Hematopoietic multipotent progenitor cell treated with erythropoietin and hydrocortisone succinate and interleukin-3 and kit ligand, for 15 days (in vitro differentiated cells): Measurements from ENCODE around the gene DTD1.

Experiments
- DNase-seq: peaks from one replicate; pipeline ENCODE4 v3.0.0-alpha.2; 2015; ENCODE audit warnings: low spot score

DTD1 gene

DNA sequence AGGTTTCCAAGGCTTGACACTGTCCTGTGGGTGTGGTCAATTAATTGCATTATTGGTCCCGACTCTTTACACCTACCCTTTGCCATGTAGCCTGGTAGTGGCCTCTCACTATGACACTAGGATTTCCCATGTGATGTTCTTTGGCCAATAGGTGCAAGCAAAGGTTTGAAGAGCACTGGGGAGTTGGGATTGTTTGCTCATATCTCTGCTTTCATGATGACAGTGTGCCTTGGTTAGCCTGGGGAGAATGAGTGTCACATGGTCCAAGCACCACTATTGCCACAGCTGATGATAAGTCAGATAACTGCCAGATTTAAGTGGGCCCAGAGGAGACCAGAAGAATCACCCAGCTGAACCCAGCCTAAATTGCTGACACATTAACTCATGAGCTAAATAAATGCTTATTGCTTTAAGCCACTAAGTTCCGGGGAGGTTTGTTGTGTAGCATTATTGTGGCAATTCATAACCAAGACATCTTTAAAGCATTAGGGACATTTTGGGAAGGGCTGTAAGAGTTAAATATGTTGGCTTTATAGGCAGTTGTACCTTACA is 208.5 kb downstream of the DTD1 start:
- no peak for DNase-seq

DNA sequence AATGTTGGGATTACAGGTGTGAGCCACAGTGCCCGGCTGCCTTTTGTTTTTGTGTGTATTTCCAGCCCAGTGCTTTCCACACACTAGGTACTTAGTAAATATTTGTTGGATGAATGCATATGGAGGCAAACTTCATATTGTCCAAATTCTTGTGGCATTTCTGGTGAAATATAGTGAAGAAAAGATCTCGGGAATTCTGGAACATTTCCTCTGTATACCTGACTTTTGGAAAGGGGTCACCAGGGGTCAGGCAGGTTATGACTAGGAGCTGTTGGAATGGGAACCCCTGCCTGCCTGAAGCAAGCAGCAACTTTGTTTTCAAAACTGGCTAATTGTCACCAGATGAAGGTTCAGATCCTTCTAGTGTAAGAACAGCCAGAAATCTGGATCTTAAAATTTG is 213.7 kb downstream of the DTD1 start:
- DNase-seq, result no peak

DNA sequence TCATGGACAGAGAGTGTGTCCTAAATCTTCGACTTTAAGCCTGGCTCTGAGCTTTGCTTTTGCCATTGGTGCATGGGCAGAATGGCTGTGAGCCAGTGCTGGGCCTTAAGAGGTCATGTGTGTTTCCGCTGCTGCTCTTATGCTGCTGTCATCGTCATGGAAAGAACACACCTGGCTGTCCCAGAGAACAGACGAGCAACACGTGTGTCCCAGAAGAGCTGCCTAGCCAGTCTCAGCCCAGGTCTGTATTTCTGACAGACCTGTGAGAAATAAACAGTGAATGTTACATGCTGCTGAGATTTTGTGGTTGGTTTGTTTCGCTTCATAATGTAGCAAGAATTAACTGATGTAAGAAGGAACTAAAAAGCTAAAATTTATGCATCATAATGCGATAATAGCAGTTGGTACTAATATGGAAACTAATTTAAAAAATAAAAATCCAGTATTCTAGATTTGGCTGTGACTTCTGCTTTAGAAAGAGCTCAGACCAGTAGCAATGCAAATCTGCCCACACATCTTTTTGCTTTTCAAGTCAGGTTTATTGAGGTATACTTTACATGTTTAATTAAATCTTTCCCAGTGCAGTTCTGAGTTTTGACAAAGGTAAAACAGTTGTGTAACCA is 214.3 kb downstream of the DTD1 start:
- no peak for DNase-seq

DNA sequence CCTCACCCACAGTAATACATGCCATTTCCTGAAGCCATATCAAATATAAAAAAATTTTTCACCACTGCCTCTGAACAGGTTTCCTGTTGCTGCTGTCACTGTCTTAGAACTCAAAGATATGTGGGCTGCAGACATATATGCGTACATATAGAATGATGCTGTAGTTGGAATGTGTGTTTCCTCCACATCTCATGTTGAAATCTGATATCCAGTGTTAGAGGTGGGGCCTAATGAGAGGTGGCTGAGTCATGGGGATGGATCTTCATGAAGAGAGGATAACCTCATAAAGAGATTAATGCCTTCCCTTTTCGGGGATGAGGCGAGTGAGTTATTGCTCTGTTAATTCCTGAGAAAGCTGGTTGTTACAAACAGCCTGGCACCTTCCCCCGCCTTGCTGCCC is 218.0 kb downstream of the DTD1 start:
- no peak for DNase-seq

DNA sequence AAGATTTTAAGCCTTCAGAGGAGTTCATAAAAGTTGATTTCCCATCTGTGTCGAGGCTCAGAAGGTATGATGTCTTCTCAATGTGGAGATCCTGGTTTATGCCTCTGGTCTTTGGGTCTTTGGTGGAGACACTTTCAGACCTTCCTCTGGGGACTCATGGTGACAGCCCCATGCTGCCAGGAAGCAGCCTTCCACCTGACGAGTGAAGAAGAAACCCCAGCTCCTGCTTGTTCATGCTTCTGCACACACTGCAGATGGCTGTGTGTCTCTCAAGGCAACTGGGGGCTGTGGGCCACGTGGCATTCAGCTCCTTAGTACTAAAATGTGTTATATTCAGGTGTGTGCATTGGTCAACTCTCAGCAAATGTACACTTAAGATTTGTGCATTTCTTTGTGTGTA is 220.9 kb downstream of the DTD1 start:
- DNase-seq, result no peak

DNA sequence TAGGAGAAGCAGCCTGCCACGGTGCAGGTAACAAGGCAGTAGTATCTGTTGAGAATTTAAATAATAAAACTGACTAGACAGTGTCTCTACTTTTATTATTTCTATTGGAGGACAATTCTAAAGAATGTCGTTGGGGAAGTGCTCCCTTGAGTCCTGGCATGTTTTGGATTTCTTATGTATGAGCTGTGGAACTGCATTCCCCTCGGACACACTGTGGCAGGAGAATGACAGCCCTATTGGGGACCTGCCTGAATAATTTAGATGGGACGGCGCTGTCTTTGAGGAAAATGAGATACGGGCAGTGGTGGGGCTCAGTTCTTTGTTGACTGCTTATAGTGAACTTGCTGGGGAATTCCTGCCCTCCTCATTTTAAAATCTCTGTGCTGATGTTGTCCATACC is 223.3 kb downstream of the DTD1 start:
- DNase-seq, result no peak

DNA sequence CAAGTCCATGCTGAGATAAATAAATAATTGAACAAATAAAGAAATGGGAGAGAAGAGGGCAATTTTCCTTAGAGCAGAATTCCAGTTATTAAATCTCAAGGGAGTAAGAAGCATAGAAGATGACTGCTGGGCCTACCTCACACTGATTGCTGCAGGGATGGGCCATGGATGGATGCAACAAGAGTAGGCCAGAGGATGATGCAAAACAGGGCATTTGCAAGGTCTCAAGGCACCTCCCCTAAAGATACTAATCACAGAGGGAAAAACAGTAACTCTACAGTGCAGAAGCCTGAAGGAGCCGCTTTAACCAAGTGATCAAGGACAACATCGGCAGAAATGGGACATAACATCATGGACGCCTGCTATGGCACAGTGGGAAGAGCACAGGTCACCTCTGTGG is 224.1 kb downstream of the DTD1 start:
- no peak for DNase-seq

DNA sequence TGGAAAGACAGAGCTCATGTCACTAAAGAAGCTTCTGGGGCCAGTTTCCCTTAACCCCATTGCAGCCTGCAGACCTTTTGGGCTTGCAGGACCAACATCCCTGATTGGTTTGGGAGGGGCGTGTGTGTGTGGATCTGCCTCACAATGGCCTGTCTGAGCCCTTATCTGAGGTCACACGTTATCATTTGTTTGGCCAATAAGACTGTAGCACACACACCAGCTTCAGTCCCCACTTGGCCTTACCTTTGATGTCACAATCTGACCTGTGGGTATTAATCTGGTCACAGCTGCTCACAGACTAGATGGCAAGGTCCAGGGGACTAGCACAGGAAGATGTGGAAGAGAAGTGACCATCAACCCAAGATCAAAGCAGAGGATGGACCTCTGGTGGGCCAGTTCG is 225.6 kb downstream of the DTD1 start, which contains the start of gene SCP2D1:
TSS of gene SCP2D1 (plus strand) at position 301 of the 400 bp plus-strand sequence. CDS start at position 334, 33 bp downstream.
- DNase-seq, result no peak

DNA sequence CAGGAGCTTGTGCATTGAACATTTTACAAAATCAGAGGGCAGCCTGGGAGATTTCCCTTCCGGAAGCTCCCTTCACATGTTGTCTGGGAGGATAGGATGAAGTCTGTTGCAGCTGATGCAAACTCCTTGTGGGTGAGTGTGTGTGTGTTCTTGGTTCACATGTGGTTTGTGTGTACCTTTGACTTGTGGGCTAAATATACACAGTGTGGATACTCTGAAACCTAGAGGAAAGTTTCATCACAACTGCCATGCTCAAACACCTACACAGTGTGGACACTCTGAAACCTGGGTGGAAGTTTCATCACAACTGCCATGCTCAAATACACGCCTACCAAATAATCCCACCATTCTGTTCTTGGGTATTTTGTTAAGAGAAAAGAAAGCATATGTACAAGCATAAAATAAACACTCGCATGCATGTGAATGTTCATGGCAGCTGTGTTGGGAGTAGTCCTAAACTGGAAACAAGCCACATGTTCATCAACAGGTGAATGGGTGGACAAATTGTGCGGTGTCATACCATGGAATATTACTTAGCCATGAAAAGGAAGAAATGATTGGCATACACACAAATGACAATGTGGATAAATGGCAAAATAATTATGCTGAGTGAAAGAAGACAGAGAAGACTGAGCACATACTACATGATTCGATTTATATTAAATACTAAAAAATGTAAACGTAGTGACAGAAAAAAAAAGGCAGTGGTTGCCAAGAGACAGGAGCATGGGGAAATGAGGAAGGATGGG is 227.5 kb downstream of the DTD1 start:
- DNase-seq, result no peak
